SKM-1 treated with dmso at 0.1 percent for 144 hours (cell line): ENCODE results near the gene COL2A1.
"Not testable (repeated sequence)": the region's sequence is repeated elsewhere in the genome, so short reads cannot be mapped to it uniquely, and the experiment has no call there.

Experiments used
- DNase-seq: peaks from one replicate; lab custom pipeline; 2025; ENCODE audit not compliant: unreplicated experiment; lab: John Stamatoyannopoulos, UW

Gene COL2A1

GRCh38 chr12:47977046-47977771 lies 27.1 kb downstream of the COL2A1 start:
- no peak for DNase-seq

- DNase-seq: no peak
Observed at GRCh38 chr12:47975816-47976215, 28.5 kb downstream of the COL2A1 start.

- no peak for DNase-seq
Observed at GRCh38 chr12:47975036-47975620, 29.1 kb downstream of the COL2A1 start.

GRCh38 chr12:47973870-47974269 lies 30.4 kb downstream of the COL2A1 start:
- no peak for DNase-seq

- no peak for DNase-seq
Observed at GRCh38 chr12:47972895-47973294, 31.4 kb downstream of the COL2A1 start.

- DNase-seq: no peak
Observed at GRCh38 chr12:47970843-47971242, 33.4 kb downstream of the COL2A1 start.

- no peak for DNase-seq
Observed at GRCh38 chr12:47969845-47970244, 34.4 kb downstream of the COL2A1 start.

GRCh38 chr12:47967461-47968321 lies 36.6 kb downstream of the COL2A1 start:
- DNase-seq: no peak

GRCh38 chr12:47965581-47965980 lies 38.7 kb downstream of the COL2A1 start:
- DNase-seq: no peak

GRCh38 chr12:47964106-47964728 lies 40.1 kb downstream of the COL2A1 start:
- no peak for DNase-seq

GRCh38 chr12:47963340-47964040 lies 40.8 kb downstream of the COL2A1 start, which contains the start of gene TMEM106C:
Gene TMEM106C (plus strand): TSS chr12:47963596. CDS start chr12:47964237, 641 bp downstream.
- DNase-seq: peak; percentile 65

- DNase-seq: no peak
Observed at GRCh38 chr12:47962198-47962597, 42.1 kb downstream of the COL2A1 start.

GRCh38 chr12:47957671-47958070 lies 46.6 kb downstream of the COL2A1 start:
- DNase-seq: not testable (repeated sequence)

- no peak for DNase-seq
Observed at GRCh38 chr12:47955059-47955458, 49.2 kb downstream of the COL2A1 start.

- no peak for DNase-seq
Observed at GRCh38 chr12:47954467-47955045, 49.7 kb downstream of the COL2A1 start.

GRCh38 chr12:47954058-47954457 lies 50.2 kb downstream of the COL2A1 start:
- DNase-seq: no peak

- no peak for DNase-seq
Observed at GRCh38 chr12:47950856-47951468, 53.3 kb downstream of the COL2A1 start.

- peak; percentile 21 for DNase-seq
Observed at GRCh38 chr12:47949441-47950341, 54.6 kb downstream of the COL2A1 start.

- DNase-seq: no peak
Observed at GRCh38 chr12:47947341-47947740, 56.9 kb downstream of the COL2A1 start.
